ENCODE measurements around the gene PCMTD2. TPM values are rescaled to one million over a fixed set of nuclear protein-coding genes. Genes with fewer than 3 reads are reported as not detected.

The PCMTD2 gene
- polyA plus RNA-seq, 3 donors: 26.5 to 49.1 (median 27.6) TPM

GRCh38 chr20:64258071-64258823, 2.7 kb downstream of the PCMTD2 start:
- intact Hi-C loops (cut with micrococcal nuclease): no loop called here

DNA sequence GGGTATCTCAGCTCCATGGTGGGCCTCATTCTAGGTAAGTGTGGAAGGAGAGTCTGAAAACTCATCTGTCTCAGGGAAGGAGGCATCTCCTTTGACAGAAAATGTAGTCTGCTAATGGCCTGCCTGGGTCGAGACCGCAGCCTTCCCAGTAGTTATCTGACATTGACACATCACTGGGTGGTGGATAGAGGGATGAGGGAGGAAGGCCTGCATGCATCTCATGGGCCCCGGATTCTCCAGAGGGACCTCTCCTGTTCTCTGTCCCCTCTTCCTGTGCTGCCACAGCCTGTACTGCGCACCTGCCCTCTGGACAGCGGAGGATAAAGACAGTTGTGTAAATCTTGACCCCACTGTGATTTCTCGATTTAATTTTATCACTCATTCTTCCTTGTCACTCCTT, 4.7 kb downstream of the PCMTD2 start:
- no peak overlapping the region for H3K4me3 Mint-ChIP-seq
- Histone ChIP-seq H3K4me3 (replicated peaks in 1 of 3; ENCODE audit: low read depth in 2 of 3, low read length in 3 of 3) (no peak overlapping the region), H4K20me1 (ENCODE audit: insufficient read depth, low read length) (peaks cover 37% of the 10 kb centered on the region), H3K27ac (ENCODE audit: low read depth in 1 of 2, low read length in 2 of 2) (no peak overlapping the region), H3K27me3 (ENCODE audit: control insufficient read depth in 2 of 2, insufficient read depth in 2 of 2, low read length in 2 of 2) (no peaks in the 10 kb centered on the region), H3K4me2 (replicated peaks; ENCODE audit: extremely low read depth, low read length, poor library complexity, severe bottlenecking) (no peak overlapping the region), H2AFZ (ENCODE audit: insufficient read depth, low read depth, low read length, poor library complexity, severe bottlenecking) (no peak overlapping the region), H3K36me3 (replicated peaks in 1 of 2; ENCODE audit: control insufficient read depth in 1 of 2, insufficient read depth in 2 of 2, low read length in 2 of 2) (peaks cover 11 to 51% of the 10 kb centered on the region in 2 donors), H3K79me2 (ENCODE audit: insufficient read depth, low read length) (peaks cover 48% of the 10 kb centered on the region), H3K4me1 (ENCODE audit: control insufficient read depth in 1 of 2, insufficient read depth in 2 of 2, low read length in 2 of 2) (peaks cover 12 to 18% of the 10 kb centered on the region in 2 donors), H3K9ac (ENCODE audit: insufficient read depth, low read length, poor library complexity, severe bottlenecking) (no peak overlapping the region), H3K9me3 (replicated peaks in 1 of 2; ENCODE audit: control insufficient read depth in 1 of 2, insufficient read depth in 1 of 2, low read length in 2 of 2) (no peaks in the 10 kb centered on the region)
- peak overlapping the region in 1 of 7 donors; percentile 3 for H3K27ac Mint-ChIP-seq
- DNase-seq: no peak
- peaks cover 41 to 43% of the 10 kb centered on the region in 2 donors for H3K36me3 Mint-ChIP-seq
- intact Hi-C loops (cut with micrococcal nuclease): no loop called here
- no peaks in the 10 kb centered on the region for H3K27me3 Mint-ChIP-seq (ENCODE audit: low read depth in 3 of 3)
- WGBS (ENCODE audit: insufficient coverage): 100% methylated on average over 1 of the region's 6 CpGs
- H3K4me1 Mint-ChIP-seq: peaks cover 22% of the 10 kb centered on the region
- no peaks in the 10 kb centered on the region for H3K9me3 Mint-ChIP-seq
- TF ChIP-seq, protein P1, sequence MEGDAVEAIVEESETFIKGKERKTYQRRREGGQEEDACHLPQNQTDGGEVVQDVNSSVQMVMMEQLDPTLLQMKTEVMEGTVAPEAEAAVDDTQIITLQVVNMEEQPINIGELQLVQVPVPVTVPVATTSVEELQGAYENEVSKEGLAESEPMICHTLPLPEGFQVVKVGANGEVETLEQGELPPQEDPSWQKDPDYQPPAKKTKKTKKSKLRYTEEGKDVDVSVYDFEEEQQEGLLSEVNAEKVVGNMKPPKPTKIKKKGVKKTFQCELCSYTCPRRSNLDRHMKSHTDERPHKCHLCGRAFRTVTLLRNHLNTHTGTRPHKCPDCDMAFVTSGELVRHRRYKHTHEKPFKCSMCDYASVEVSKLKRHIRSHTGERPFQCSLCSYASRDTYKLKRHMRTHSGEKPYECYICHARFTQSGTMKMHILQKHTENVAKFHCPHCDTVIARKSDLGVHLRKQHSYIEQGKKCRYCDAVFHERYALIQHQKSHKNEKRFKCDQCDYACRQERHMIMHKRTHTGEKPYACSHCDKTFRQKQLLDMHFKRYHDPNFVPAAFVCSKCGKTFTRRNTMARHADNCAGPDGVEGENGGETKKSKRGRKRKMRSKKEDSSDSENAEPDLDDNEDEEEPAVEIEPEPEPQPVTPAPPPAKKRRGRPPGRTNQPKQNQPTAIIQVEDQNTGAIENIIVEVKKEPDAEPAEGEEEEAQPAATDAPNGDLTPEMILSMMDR (IDR thresholded peaks at IDR 0.05): no peak

More at GRCh38 chr20:64258071-64258823, 2.7 kb downstream of the PCMTD2 start:
- no CpG with 5 or more reads among the region's 9 CpGs for WGBS (ENCODE audit: insufficient coverage)
- Mint-ChIP-seq H3K9me3 (no peaks in the 10 kb centered on the region), H3K27ac (no peak overlapping the region), H3K36me3 (peaks cover 27 to 28% of the 10 kb centered on the region in 2 donors), H3K27me3 (ENCODE audit: low read depth in 3 of 3) (no peaks in the 10 kb centered on the region), H3K4me1 (peaks cover 27% of the 10 kb centered on the region), H3K4me3 (no peak overlapping the region)
- no peaks in the 10 kb centered on the region for H3K9me3 ChIP-seq (replicated peaks in 1 of 2; ENCODE audit: control insufficient read depth in 1 of 2, insufficient read depth in 1 of 2, low read length in 2 of 2)
- H3K9ac ChIP-seq (ENCODE audit: insufficient read depth, low read length, poor library complexity, severe bottlenecking): no peak overlapping the region
- TF ChIP-seq, protein P1 (IDR thresholded peaks at IDR 0.05): no peak
- H3K79me2 ChIP-seq (ENCODE audit: insufficient read depth, low read length): peaks cover 48% of the 10 kb centered on the region
- peaks cover 29% of the 10 kb centered on the region for H4K20me1 ChIP-seq (ENCODE audit: insufficient read depth, low read length)
- H3K27me3 ChIP-seq (ENCODE audit: control insufficient read depth in 2 of 2, insufficient read depth in 2 of 2, low read length in 2 of 2): no peaks in the 10 kb centered on the region
- DNase-seq: no peak
- peaks cover 18 to 23% of the 10 kb centered on the region in 2 donors for H3K4me1 ChIP-seq (ENCODE audit: control insufficient read depth in 1 of 2, insufficient read depth in 2 of 2, low read length in 2 of 2)
- no peak overlapping the region for H3K4me2 ChIP-seq (replicated peaks; ENCODE audit: extremely low read depth, low read length, poor library complexity, severe bottlenecking)
- peaks cover 10 to 32% of the 10 kb centered on the region in 2 donors for H3K36me3 ChIP-seq (replicated peaks in 1 of 2; ENCODE audit: control insufficient read depth in 1 of 2, insufficient read depth in 2 of 2, low read length in 2 of 2)
- H3K27ac ChIP-seq (ENCODE audit: low read depth in 1 of 2, low read length in 2 of 2): no peak overlapping the region
- H3K4me3 ChIP-seq (replicated peaks in 1 of 3; ENCODE audit: low read depth in 2 of 3, low read length in 3 of 3): no peak overlapping the region
- H2AFZ ChIP-seq (ENCODE audit: insufficient read depth, low read depth, low read length, poor library complexity, severe bottlenecking): no peak overlapping the region
